IMR-90 (cell line): Measurements from ENCODE around the gene HSPA9. TPM values are rescaled to one million over a fixed set of nuclear protein-coding genes. Genes with fewer than 3 reads are reported as not detected.

Source experiments
- ATAC-seq: fragments of 200-7000 bp; cut with Tn5 transposase; 2 replicates; pipeline ENCODE4 v1.9.1; 2020; ENCODE audit warnings: low read depth, mild to moderate bottlenecking, moderate library complexity
- BruUV-seq: library from RNA; stranded (reverse); fragments of 400-500 nt; replicated peaks from 2 replicates; lab custom pipeline; 2021; lab: Mats Ljungman, UMichigan
- CTCF ChIA-PET: fragments of 300-600 bp; formaldehyde crosslinking; extraction: SDS; loops from one replicate; lab custom pipeline; 2021; ENCODE audit warnings: antibody characterized with exemption; lab: Yijun Ruan, JAX
- POLR2A ChIA-PET: fragments of 300-600 bp; sonication (Branson Sonifier 250); formaldehyde crosslinking; loops from one replicate; lab custom pipeline; 2022; ENCODE audit warnings: antibody characterized with exemption; ENCODE audit not compliant: unreplicated experiment; lab: Charles Lee
- DNase-seq: peaks from one replicate; pipeline ENCODE4 v3.0.0; 2013
- H2AFZ ChIP-seq: replicated peaks from 2 replicates; pipeline ENCODE3; 2013; ENCODE audit warnings: low read length, mild to moderate bottlenecking; ENCODE audit not compliant: poor library complexity
- H2AK5ac ChIP-seq: 2 replicates; pipeline ENCODE4 v1.6.1; 2013; ENCODE audit warnings: low read depth, low read length, inconsistent platforms
- H2AK9ac ChIP-seq: replicated peaks from 2 replicates; pipeline ENCODE3; 2013; ENCODE audit warnings: mild to moderate bottlenecking, low read depth, low read length, moderate library complexity; ENCODE audit not compliant: poor library complexity
- H2BK120ac ChIP-seq: 2 replicates; pipeline ENCODE4 v1.6.1; 2013; ENCODE audit warnings: low read depth, low read length, inconsistent platforms
- H2BK15ac ChIP-seq: 3 replicates; pipeline ENCODE4 v1.6.1; 2013; ENCODE audit warnings: low read depth, low read length, inconsistent platforms
- H2BK20ac ChIP-seq: 2 replicates; pipeline ENCODE4 v1.6.1; 2013; ENCODE audit warnings: low read depth, mild to moderate bottlenecking, inconsistent platforms, low read length, moderate library complexity
- H2BK5ac ChIP-seq: 2 replicates; pipeline ENCODE4 v1.6.1; 2013; ENCODE audit warnings: mild to moderate bottlenecking, low read depth, low read length, inconsistent platforms; ENCODE audit not compliant: poor library complexity, severe bottlenecking
- H3K14ac ChIP-seq: replicated peaks from 2 replicates; pipeline ENCODE4 v1.6.1; 2013; ENCODE audit warnings: low read depth, low read length, inconsistent platforms
- H3K18ac ChIP-seq: 2 replicates; pipeline ENCODE4 v1.6.1; 2013; ENCODE audit warnings: low read depth, low read length, control low read depth
- H3K23ac ChIP-seq: 2 replicates; pipeline ENCODE4 v1.6.1; 2013; ENCODE audit warnings: low read depth, low read length, inconsistent platforms
- H3K27ac ChIP-seq: 2 replicates; pipeline ENCODE4 v1.5.1; 2013; ENCODE audit warnings: mild to moderate bottlenecking, control low read depth, low read length; ENCODE audit not compliant: insufficient read depth
- H3K27me3 ChIP-seq: 2 replicates; pipeline ENCODE4 v1.6.1; 2013; ENCODE audit warnings: low read length; ENCODE audit not compliant: control insufficient read depth, insufficient read depth
- H3K36me3 ChIP-seq: 2 replicates; pipeline ENCODE4 v1.6.1; 2013; ENCODE audit warnings: low read length, mixed read lengths; ENCODE audit not compliant: control insufficient read depth, insufficient read depth
- H3K4ac ChIP-seq: 2 replicates; pipeline ENCODE4 v1.6.1; 2013; ENCODE audit warnings: low read depth, low read length, inconsistent platforms
- H3K4me1 ChIP-seq: 2 replicates; pipeline ENCODE4 v1.6.1; 2013; ENCODE audit warnings: low read length, mixed read lengths; ENCODE audit not compliant: control insufficient read depth, insufficient read depth
- H3K4me2 ChIP-seq: 2 replicates; pipeline ENCODE4 v1.6.1; 2013; ENCODE audit warnings: low read depth, mild to moderate bottlenecking, control low read depth, low read length, moderate library complexity
- H3K4me3 ChIP-seq: 2 replicates; pipeline ENCODE4 v1.5.1; 2013; ENCODE audit warnings: low read depth, mild to moderate bottlenecking, control low read depth, low read length, moderate library complexity; ENCODE audit not compliant: insufficient read depth
- H3K56ac ChIP-seq: 2 replicates; pipeline ENCODE4 v1.6.1; 2013; ENCODE audit warnings: low read length, inconsistent platforms; ENCODE audit not compliant: insufficient read depth; ENCODE audit errors: extremely low read depth
- H3K79me1 ChIP-seq, 2 experiments: 2 replicates each; pipeline ENCODE4 v1.6.1; 2013; ENCODE audit warnings: low read length in 2 of 2, inconsistent platforms in 1 of 2, low read depth in 1 of 2
- H3K9ac ChIP-seq: 2 replicates; pipeline ENCODE4 v1.6.1; 2013; ENCODE audit warnings: low read depth, low read length, control low read depth
- H3K9me1 ChIP-seq: 2 replicates; pipeline ENCODE4 v1.6.1; 2013; ENCODE audit warnings: low read length, inconsistent platforms; ENCODE audit not compliant: insufficient read depth
- H3K9me3 ChIP-seq: 2 replicates; pipeline ENCODE4 v1.6.1; 2013; ENCODE audit warnings: low read length; ENCODE audit not compliant: control insufficient read depth, insufficient read depth
- H4K20me1 ChIP-seq: 2 replicates; pipeline ENCODE4 v1.6.1; 2013; ENCODE audit warnings: low read length, inconsistent platforms; ENCODE audit not compliant: insufficient read depth
- H4K5ac ChIP-seq: 2 replicates; pipeline ENCODE4 v1.6.1; 2013; ENCODE audit warnings: mild to moderate bottlenecking, low read depth, low read length, control low read depth
- H4K8ac ChIP-seq, 2 experiments: 2 replicates each; pipeline ENCODE4 v1.6.1; 2013; ENCODE audit warnings: low read depth in 2 of 2, low read length in 2 of 2, control low read depth in 1 of 2, inconsistent platforms in 1 of 2
- H4K91ac ChIP-seq: 2 replicates; pipeline ENCODE4 v1.6.1; 2013; ENCODE audit warnings: low read depth, low read length, inconsistent platforms; ENCODE audit not compliant: insufficient read depth
- CEBPB ChIP-seq: IDR thresholded peaks from 2 replicates; pipeline ENCODE4 v1.6.1; 2012; ENCODE audit warnings: low read depth, low read length, improper control_type of control experiment
- CHD1 ChIP-seq: IDR thresholded peaks from 2 replicates; pipeline ENCODE4 v1.6.1; 2012; ENCODE audit warnings: low read depth, low read length, improper control_type of control experiment
- FOS ChIP-seq: fragments of 150-350 bp; IDR thresholded peaks from 2 replicates; pipeline ENCODE4 v1.6.1; 2016; ENCODE audit warnings: low read depth, low read length
- MAZ ChIP-seq: IDR thresholded peaks from 2 replicates; pipeline ENCODE4 v1.6.1; 2012; ENCODE audit warnings: low read depth, mild to moderate bottlenecking, low read length, improper control_type of control experiment, moderate library complexity, borderline replicate concordance
- NFE2L2 ChIP-seq: fragments of 150-350 bp; IDR thresholded peaks from 2 replicates; pipeline ENCODE4 v1.6.1; 2016; ENCODE audit warnings: low read depth, mild to moderate bottlenecking, low read length
- POLR2A ChIP-seq: IDR thresholded peaks from 2 replicates; pipeline ENCODE4 v1.6.1; 2012; ENCODE audit warnings: mild to moderate bottlenecking, low read depth, low read length
- RAD21 ChIP-seq: IDR thresholded peaks from 2 replicates; pipeline ENCODE4 v1.6.1; 2012; ENCODE audit warnings: low read length, improper control_type of control experiment
- RCOR1 ChIP-seq: IDR thresholded peaks from 2 replicates; pipeline ENCODE4 v1.6.1; 2012; ENCODE audit warnings: mild to moderate bottlenecking, low read length, improper control_type of control experiment; ENCODE audit not compliant: insufficient replicate concordance
- WGBS, 2 experiments: methylation state at CpG; one replicate each; pipeline versions ENCODE4 v1.1.5 to v1.1.7; 2013; ENCODE audit warnings: missing lambda C conversion rate in 2 of 2; ENCODE audit not compliant: insufficient read length in 1 of 2; ENCODE audit errors: extremely low coverage in 2 of 2; 5-methylcytosine and 5-hydroxymethylcytosine counted together
- dilution Hi-C: fragments of 300-500 bp; cut with HindIII; formaldehyde crosslinking; loops from one replicate; pipeline ENCODE4 v1.14.3; 2018; ENCODE audit warnings: low sequenced_read_pairs; ENCODE audit not compliant: unreplicated experiment
- in situ Hi-C: fragments of 300-500 bp; cut with MboI; formaldehyde crosslinking; loops from 3 replicates; pipeline ENCODE4 v1.14.3; 2019; ENCODE audit warnings: low sequenced_read_pairs, inconsistent platforms, mixed read lengths
- intact Hi-C: fragments of 100-400 bp; cut with micrococcal nuclease; formaldehyde crosslinking; loops from 2 replicates; pipeline ENCODE4 v1.10.0; 2022
- polyA plus RNA-seq, 3 experiments: library from polyadenylated mRNA; depleted of rRNA; stranded (reverse); fragments of >200 nt; gene quantifications; 2 replicates each; pipeline ENCODE4 v1.2.3, GENCODE V29; 2012; ENCODE audit warnings: low replicate concordance in 1 of 3
- total RNA-seq: library from RNA; depleted of rRNA; stranded (reverse); fragments of >200 nt; gene quantifications from 2 replicates; pipeline ENCODE4 v1.2.3, GENCODE V29; 2012

HSPA9 gene
- total and polyA plus RNA-seq, 2 of the 4 experiments (the other 2 are of a cell fraction), result 157 to 472 TPM

DNA sequence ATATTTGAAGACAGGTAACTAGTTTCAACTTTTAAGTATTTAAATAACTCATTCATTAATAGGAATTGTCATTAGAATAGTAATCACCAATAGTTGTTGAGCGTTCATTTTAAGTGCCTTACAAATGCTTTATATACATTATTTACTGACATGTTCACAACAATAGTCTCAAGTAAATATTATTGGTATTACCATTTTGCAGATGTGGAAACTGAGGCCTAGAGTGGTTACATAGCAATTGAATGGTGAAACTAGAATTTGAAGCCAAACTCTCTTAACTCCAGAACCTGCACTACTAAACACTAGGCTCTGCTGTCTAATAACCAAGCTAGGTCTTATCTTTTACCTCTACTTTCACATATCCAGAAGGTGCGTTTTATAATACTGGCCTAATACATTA is 4.8 kb upstream of the HSPA9 start:
- in situ Hi-C loops, result no loop called here
- no peaks in the 10 kb centered on the region for H3K4me1 ChIP-seq
- no peak overlapping the region for H2BK5ac ChIP-seq
- no peak overlapping the region for H3K23ac ChIP-seq
- H3K79me1 ChIP-seq, result no peaks in the 10 kb centered on the region; a peak in 1 of 4 replicates
- intact Hi-C loops, result no loop called here
- ATAC-seq, result no peak
- DNase-seq, result no peak
- H4K5ac ChIP-seq, result no peak overlapping the region
- peaks cover 2% of the 10 kb centered on the region for H4K20me1 ChIP-seq
- no peak overlapping the region for H2AFZ ChIP-seq
- H2BK15ac ChIP-seq, result no peak overlapping the region
- H3K4me3 ChIP-seq, result no peak overlapping the region
- ChIA-PET POLR2A (no interaction called here), CTCF (interaction anchor here (0.7 to 1.0 kb wide), 3 partner anchors 15 to 713 kb away, joined by 3 read pairs; partner anchors contain the start of gene MATR3)
- H3K27ac ChIP-seq, result no peak overlapping the region
- no peaks in the 10 kb centered on the region for H3K9me3 ChIP-seq
- no peak overlapping the region for H3K4ac ChIP-seq
- no peak overlapping the region for H3K9ac ChIP-seq
- H2AK9ac ChIP-seq, result no peak overlapping the region
- H3K9me1 ChIP-seq, result no peaks in the 10 kb centered on the region
- H3K18ac ChIP-seq, result no peak overlapping the region
- H3K56ac ChIP-seq, result no peak overlapping the region
- no peak overlapping the region for H4K8ac ChIP-seq
- H2BK120ac ChIP-seq, result no peak overlapping the region
- H4K91ac ChIP-seq, result no peak overlapping the region
- no peak overlapping the region for H2AK5ac ChIP-seq
- dilution Hi-C loops, result no loop called here
- no CpG with 5 or more reads among the region's 2 CpGs for WGBS, 2 experiments
- H2BK20ac ChIP-seq, result no peak overlapping the region
- TF ChIP-seq NFE2L2 (no peak), POLR2A (no peak), RAD21 (no peak), RCOR1 (no peak), MAZ (no peak), CHD1 (no peak), CEBPB (no peak), FOS (no peak)
- H3K27me3 ChIP-seq, result peaks cover 4% of the 10 kb centered on the region
- no peaks in the 10 kb centered on the region for H3K36me3 ChIP-seq
- BruUV-seq, result no TSS peak
- no peak overlapping the region for H3K4me2 ChIP-seq
- H3K14ac ChIP-seq, result no peak overlapping the region
